GM10248 (cell line): Measurements from ENCODE around the gene FAR2.

Experiments
- CTCF ChIA-PET: fragments of 300-600 bp; sonication (Branson Sonifier 250); formaldehyde crosslinking; extraction: SDS; loops from one replicate; lab custom pipeline; 2021; ENCODE audit warnings: antibody characterized with exemption; lab: Yijun Ruan, JAX
- POLR2A ChIA-PET: fragments of 350-650 bp; sonication (Branson Sonifier 250); formaldehyde crosslinking; extraction: SDS; loops from one replicate; lab custom pipeline; 2020; ENCODE audit warnings: antibody characterized with exemption; lab: Yijun Ruan, JAX
- DNase-seq: peaks from one replicate; pipeline ENCODE4 v3.0.0; 2012; ENCODE audit errors: extremely low spot score
- CTCF ChIP-seq: IDR thresholded peaks from 2 replicates; pipeline ENCODE4 v1.5.1; 2012; ENCODE audit warnings: mild to moderate bottlenecking, low read depth; ENCODE audit errors: extremely low read depth, missing control alignments, control extremely low read depth

FAR2 gene

GRCh38 chr12:29291226-29291625 lies 142.1 kb downstream of the FAR2 start:
- ChIA-PET CTCF (no interaction called here), POLR2A (no interaction called here)
- TF ChIP-seq CTCF, result no peak
- no peak for DNase-seq

GRCh38 chr12:29299633-29300032 lies 150.6 kb downstream of the FAR2 start:
- no peak for TF ChIP-seq CTCF
- CTCF ChIA-PET, result interaction anchor here (1.0 to 1.6 kb wide), 4 partner anchors 8 to 227 kb away, joined by 3 to 4 read pairs (median 3); no protein-coding TSS in a partner anchor
- DNase-seq, result no peak
- POLR2A ChIA-PET, result no interaction called here

- CTCF ChIA-PET, result interaction anchor here (1.3 kb wide), 1 partner anchor 17 kb away, joined by 4 read pairs; no protein-coding TSS in a partner anchor
- POLR2A ChIA-PET, result no interaction called here
- DNase-seq, result no peak
- no peak for TF ChIP-seq CTCF
These were observed 152.0 kb downstream of the FAR2 start for GRCh38 chr12:29301114-29301513.

- ChIA-PET POLR2A (no interaction called here), CTCF (no interaction called here)
- TF ChIP-seq CTCF, result no peak
- no peak for DNase-seq
These were observed 155.3 kb downstream of the FAR2 start for GRCh38 chr12:29304388-29304787.

- POLR2A ChIA-PET, result no interaction called here
- no peak for DNase-seq
- no peak for TF ChIP-seq CTCF
- CTCF ChIA-PET, result interaction anchor here (0.7 to 3.7 kb wide), 5 partner anchors 9 to 122 kb away, joined by 3 to 13 read pairs (median 4); no protein-coding TSS in a partner anchor
These were observed 157.2 kb downstream of the FAR2 start for GRCh38 chr12:29306266-29306665.

GRCh38 chr12:29306682-29307081 lies 157.6 kb downstream of the FAR2 start:
- no peak for TF ChIP-seq CTCF
- DNase-seq, result no peak
- POLR2A ChIA-PET, result no interaction called here
- CTCF ChIA-PET, result interaction anchor here (0.7 to 3.7 kb wide), 5 partner anchors 11 to 235 kb away, joined by 3 to 13 read pairs (median 4); no protein-coding TSS in a partner anchor
